Transverse colon (tissue), 4 donors: ENCODE measurements around the gene IRGQ. TPM values are rescaled to one million over a fixed set of nuclear protein-coding genes. Genes with fewer than 3 reads are reported as not detected.
A peak's percentile ranks its signal among the peaks of the same experiment; 100 is the strongest.

ENCODE experiments used
- DNase-seq: peaks from one replicate; pipeline ENCODE4 v3.0.0-alpha.2; 2019
- H3K27ac ChIP-seq, 4 donors: fragments of 200-600 bp; sonication (generic); 2 replicates each; pipeline ENCODE4 v1.5.1; 2016 to 2018; ENCODE audit warnings: inconsistent platforms in 4 of 4
- H3K27me3 ChIP-seq: fragments of 200-600 bp; sonication (generic); 2 replicates; pipeline ENCODE4 v1.5.1; 2017; ENCODE audit warnings: inconsistent platforms
- H3K36me3 ChIP-seq, 4 donors: fragments of 200-600 bp; sonication (generic); 2 replicates each; pipeline ENCODE4 v1.5.1; 2017 to 2019; ENCODE audit warnings: inconsistent platforms in 4 of 4
- H3K4me1 ChIP-seq, 4 donors: fragments of 200-600 bp; sonication (generic); 2 replicates each; pipeline ENCODE4 v1.5.1; 2017 to 2020; ENCODE audit warnings: inconsistent platforms in 4 of 4
- H3K4me3 ChIP-seq, 4 donors: fragments of 200-600 bp; sonication (generic); 1 replicate in 1 of 4; 2 replicates in 3 of 4; pipeline versions ENCODE4 v1.5.1 to v1.6.1; 2017 to 2019; ENCODE audit warnings: inconsistent platforms in 4 of 4
- H3K9me3 ChIP-seq, 2 donors: fragments of 200-600 bp; sonication (generic); 2 replicates each; pipeline ENCODE4 v1.5.1; 2017 to 2019; ENCODE audit warnings: inconsistent platforms in 2 of 2
- CTCF ChIP-seq, 5 experiments: fragments of 200-600 bp in 3 of 5; fragments of 450-650 bp in 2 of 5; sonication (generic) in 3 of 5; IDR thresholded peaks; 1 replicate in 2 of 5; 2 replicates in 3 of 5; pipeline ENCODE4 v1.5.1; 2016 to 2017; ENCODE audit warnings: antibody characterized with exemption in 5 of 5, inconsistent platforms in 3 of 5, mild to moderate bottlenecking in 2 of 5, moderate library complexity in 1 of 5
- EP300 ChIP-seq: sonication (generic); formaldehyde crosslinking; IDR thresholded peaks from one replicate; pipeline ENCODE4 v1.6.1; 2017; ENCODE audit warnings: antibody characterized with exemption, low read depth
- POLR2A ChIP-seq: fragments of 450-650 bp; IDR thresholded peaks from one replicate; pipeline ENCODE4 v1.6.1; 2016; ENCODE audit warnings: antibody characterized with exemption, mild to moderate bottlenecking, moderate library complexity
- POLR2AphosphoS5 ChIP-seq, 3 donors: sonication (generic); formaldehyde crosslinking; IDR thresholded peaks; one replicate each; pipeline ENCODE4 v1.6.1; 2016; ENCODE audit warnings: antibody characterized with exemption in 3 of 3
- WGBS, 2 donors: methylation state at CpG; one replicate each; pipeline ENCODE4 v1.1.5; 2018; ENCODE audit warnings: low coverage in 1 of 2; 5-methylcytosine and 5-hydroxymethylcytosine counted together
- in situ Hi-C, 4 donors: fragments of 200-750 bp; cut with MboI; loops; one replicate each; pipeline versions ENCODE4 v1.15.0 to v1.15.1; 2017; ENCODE audit warnings: low sequenced_read_pairs in 3 of 4, low pct_ligation_motif_present in 1 of 4, low pct_unique_long_range_greater_than_20kb in 1 of 4
- intact Hi-C: fragments of 100-400 bp; cut with DNase I; formaldehyde crosslinking; loops from one replicate; pipeline ENCODE4 v1.15.1; 2023; ENCODE audit warnings: low total_unique reads
- total RNA-seq, 4 donors: library from RNA; depleted of rRNA; stranded (reverse); fragments of >200 nt; gene quantifications; one replicate each; pipeline ENCODE4 v1.1.0, GENCODE V29; 2016

IRGQ gene
- total RNA-seq, result 10 to 100 TPM; 15.7 to 32.5 (median 24.7) TPM

- intact Hi-C loops, result loop anchor here (10.0 kb wide), 1 partner anchor 61 kb away; the partner anchor contains the start of gene ZNF575
- WGBS, 2 donors, result 1% methylated on average over 55 of the region's 60 CpGs; no CpG with 5 or more reads in 1 of the 2 donors
- Histone ChIP-seq H3K4me1 (peaks cover 25 to 40% (median 31%) of the 10 kb centered on the region in 4 donors), H3K36me3 (peaks cover 0 to 20% (median 9%) of the 10 kb centered on the region in 4 donors), H3K4me3 (peak within 1 kb of the TSS; percentile 50 to 88 (median 73)), H3K27me3 (no peaks in the 10 kb centered on the region), H3K9me3 (no peaks in the 10 kb centered on the region), H3K27ac (peak within 1 kb of the TSS; percentile 86 to 98 (median 96))
- DNase-seq, result peak; percentile 100
- in situ Hi-C loops, result no loop called here
- TF ChIP-seq EP300 (no peak), POLR2AphosphoS5 (IDR thresholded peaks at IDR 0.05) (peak; percentile 96 to 97 (median 96)), POLR2A (peak; percentile 93), CTCF (IDR thresholded peaks at IDR 0.05) (peak in 2 of 5 experiments; percentile 12 to 19)
These were observed at the start of gene IRGQ, which contains the start of gene ZNF576 for GRCh38 chr19:43595999-43596841. TSS of gene IRGQ (minus strand) at chr19:43596134. CDS start at chr19:43595338, 796 bp downstream. TSS of gene ZNF576 (plus strand) at chr19:43596595. CDS start at chr19:43597109, 514 bp downstream.

GRCh38 chr19:43644181-43644580 is 48.2 kb upstream of the IRGQ start:
- intact Hi-C loops, result no loop called here
- TF ChIP-seq POLR2A (no peak), POLR2AphosphoS5 (IDR thresholded peaks at IDR 0.05) (no peak), CTCF (IDR thresholded peaks at IDR 0.05) (no peak), EP300 (no peak)
- WGBS, 2 donors, result 60 to 82% methylated on average over 4 to 13 of the region's 13 CpGs
- Histone ChIP-seq H3K36me3 (no peaks in the 10 kb centered on the region), H3K9me3 (no peaks in the 10 kb centered on the region), H3K4me3 (no peak overlapping the region), H3K27ac (no peak overlapping the region), H3K27me3 (peaks cover 8% of the 10 kb centered on the region), H3K4me1 (peaks cover 6 to 11% (median 9%) of the 10 kb centered on the region in 4 donors)
- in situ Hi-C loops, result loop anchor here in 1 of 4 donors (10.0 kb wide), 1 partner anchor 89 kb away; no protein-coding TSS in a partner anchor
- DNase-seq, result no peak

GRCh38 chr19:43643326-43643725 is 47.4 kb upstream of the IRGQ start:
- no peak overlapping the region for H3K4me3 ChIP-seq
- no peaks in the 10 kb centered on the region for H3K9me3 ChIP-seq
- DNase-seq, result no peak
- TF ChIP-seq POLR2AphosphoS5 (IDR thresholded peaks at IDR 0.05), result no peak
- TF ChIP-seq EP300, result no peak
- TF ChIP-seq CTCF (IDR thresholded peaks at IDR 0.05), result no peak
- no peak for TF ChIP-seq POLR2A
- H3K27ac ChIP-seq, result no peak overlapping the region
- in situ Hi-C loops (loop anchor here in 1 of 4 donors (10.0 kb wide), 1 partner anchor 89 kb away; no protein-coding TSS in a partner anchor), intact Hi-C loops (no loop called here)
- H3K4me1 ChIP-seq, result peaks cover 6 to 14% (median 10%) of the 10 kb centered on the region in 4 donors
- WGBS, 2 donors, result 37 to 46% methylated on average over 3 of the region's 3 CpGs
- peaks cover 16% of the 10 kb centered on the region for H3K27me3 ChIP-seq
- H3K36me3 ChIP-seq, result no peaks in the 10 kb centered on the region

- no peak overlapping the region for H3K4me3 ChIP-seq
- no peak overlapping the region for H3K27ac ChIP-seq
- intact Hi-C loops, result no loop called here
- WGBS, 2 donors, result 77 to 80% methylated on average over 4 of the region's 4 CpGs
- TF ChIP-seq EP300 (no peak), POLR2A (no peak), CTCF (IDR thresholded peaks at IDR 0.05) (no peak), POLR2AphosphoS5 (IDR thresholded peaks at IDR 0.05) (no peak)
- in situ Hi-C loops, result loop anchor here in 1 of 4 donors (10.0 kb wide), 1 partner anchor 88 kb away; no protein-coding TSS in a partner anchor
- no peaks in the 10 kb centered on the region for H3K9me3 ChIP-seq
- H3K36me3 ChIP-seq, result no peaks in the 10 kb centered on the region
- H3K4me1 ChIP-seq, result peaks cover 6 to 14% (median 10%) of the 10 kb centered on the region in 4 donors
- H3K27me3 ChIP-seq, result peaks cover 24% of the 10 kb centered on the region
- no peak for DNase-seq
These were observed 46.6 kb upstream of the IRGQ start for GRCh38 chr19:43642531-43642930.
